Measurements from ENCODE around the gene TXNRD3. TPM values are rescaled to one million over a fixed set of nuclear protein-coding genes. Genes with fewer than 3 reads are reported as not detected.
"Not testable (repeated sequence)": the region's sequence is repeated elsewhere in the genome, so short reads cannot be mapped to it uniquely, and the experiment has no call there.

The TXNRD3 gene
- polyA plus RNA-seq, 1 donor, result 8.6 TPM

DNA sequence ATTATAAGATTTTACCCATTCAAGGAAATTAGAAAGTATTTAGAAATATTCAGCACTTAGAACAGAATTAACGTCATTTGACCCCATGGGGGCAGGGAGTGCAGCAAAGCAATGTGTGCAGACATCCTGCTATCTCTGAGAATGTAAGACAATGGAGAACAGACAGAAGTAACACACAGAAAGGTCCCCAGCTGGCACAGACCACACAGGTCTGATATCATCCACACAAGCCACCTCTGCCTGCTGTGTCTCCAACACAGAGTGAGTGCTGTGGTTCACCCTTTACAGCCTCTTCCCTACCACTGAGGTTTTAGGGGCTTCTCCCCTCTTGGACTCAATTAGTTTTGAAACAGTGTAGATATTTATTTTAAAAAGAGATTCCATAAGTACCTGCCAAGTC is 16.1 kb downstream of the TXNRD3 start:
- DNase-seq, result no peak

DNA sequence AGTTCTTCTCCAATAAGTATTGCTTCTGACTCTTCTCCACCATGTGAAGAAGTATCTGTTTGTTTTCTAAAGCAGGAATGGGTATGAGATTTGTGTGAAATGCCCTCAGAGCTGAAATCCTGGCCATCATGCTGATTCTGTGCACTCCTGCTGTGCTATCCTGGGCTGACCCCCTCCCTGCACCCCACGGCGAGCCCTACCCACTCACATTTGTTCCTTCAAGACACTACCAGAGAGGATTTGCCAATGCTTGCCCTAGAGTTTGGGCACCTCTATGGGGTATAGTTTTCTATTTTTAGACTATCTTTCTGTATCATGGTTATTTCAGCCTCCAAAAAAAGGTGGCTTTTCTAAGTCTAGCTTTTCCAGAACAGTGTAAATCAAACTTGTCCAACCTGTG is 18.5 kb downstream of the TXNRD3 start:
- no peak for DNase-seq

DNA sequence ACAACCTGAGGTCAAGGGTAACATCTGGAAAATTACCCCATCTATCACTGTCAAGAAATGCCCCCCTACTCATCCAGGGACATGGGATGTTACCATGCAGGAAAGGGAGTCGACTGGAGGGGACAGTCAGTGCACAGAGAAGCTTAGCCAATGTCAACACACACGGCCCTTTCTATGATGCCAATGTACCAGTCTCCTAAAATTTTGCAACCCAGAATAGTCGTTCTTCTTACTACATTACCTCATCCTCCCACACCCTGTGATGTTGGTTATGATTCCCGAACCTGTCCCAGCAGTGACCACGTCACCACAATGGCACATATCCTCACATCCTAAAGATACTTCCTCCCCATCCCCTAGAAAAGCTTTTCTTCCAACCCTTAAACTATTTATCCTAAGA is 20.1 kb downstream of the TXNRD3 start:
- no peak for DNase-seq

DNA sequence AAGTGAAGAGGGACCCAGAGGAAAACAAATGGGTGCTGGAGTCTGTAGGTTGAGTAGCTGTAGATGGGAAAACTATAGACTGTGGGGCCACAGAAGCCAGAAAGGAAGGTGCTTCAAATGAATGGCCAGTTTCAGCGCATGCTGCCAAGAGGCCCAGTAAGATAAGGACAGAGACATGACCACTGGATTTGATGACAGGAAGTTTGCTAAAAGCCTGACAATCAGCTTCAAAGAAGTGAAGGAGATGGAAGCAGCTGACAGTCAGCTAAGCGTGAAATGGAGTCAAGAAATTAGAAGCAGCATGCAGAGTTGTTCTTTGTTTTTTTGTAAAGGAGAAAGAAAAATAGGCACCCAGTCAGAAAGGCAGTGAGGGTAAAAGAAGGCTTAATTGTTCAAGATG is 24.9 kb downstream of the TXNRD3 start:
- no peak for DNase-seq

DNA sequence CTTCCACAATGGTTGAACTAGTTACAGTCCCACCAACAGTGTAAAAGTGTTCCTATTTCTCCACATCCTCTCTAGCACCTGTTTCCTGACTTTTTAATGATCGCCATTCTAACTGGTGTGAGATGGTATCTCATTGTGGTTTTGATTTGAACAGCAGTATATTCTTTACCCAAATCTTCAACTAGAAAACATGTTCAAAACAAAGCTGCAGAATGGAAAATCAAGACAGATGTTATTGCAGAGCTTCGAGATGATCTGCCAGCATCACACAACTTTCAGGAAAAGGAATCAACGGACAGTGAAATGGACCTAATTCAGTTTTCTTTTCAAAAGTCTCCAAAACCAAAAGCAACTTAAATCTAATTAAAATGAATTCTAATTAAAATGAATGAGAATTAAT is 29.2 kb downstream of the TXNRD3 start:
- not testable (repeated sequence) for DNase-seq

DNA sequence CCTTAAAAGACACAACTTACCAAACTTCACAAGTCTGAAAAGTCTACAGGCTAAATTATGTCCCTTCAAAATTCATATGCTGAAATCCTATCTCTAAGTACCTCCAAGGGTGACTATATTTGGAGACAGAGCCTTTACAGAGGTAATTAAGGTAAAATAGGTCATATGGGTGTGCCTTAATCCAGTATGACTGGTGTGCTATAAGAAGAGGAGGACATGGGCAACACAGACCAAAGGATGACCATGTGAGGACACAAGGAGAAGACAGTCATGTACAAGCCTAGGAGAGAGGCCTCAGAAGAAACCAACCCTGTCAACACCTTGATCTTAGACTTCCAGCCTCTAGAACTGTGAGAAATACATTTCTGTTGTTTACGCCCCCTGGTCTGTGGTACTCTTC is 32.2 kb downstream of the TXNRD3 start:
- DNase-seq, result no peak

DNA sequence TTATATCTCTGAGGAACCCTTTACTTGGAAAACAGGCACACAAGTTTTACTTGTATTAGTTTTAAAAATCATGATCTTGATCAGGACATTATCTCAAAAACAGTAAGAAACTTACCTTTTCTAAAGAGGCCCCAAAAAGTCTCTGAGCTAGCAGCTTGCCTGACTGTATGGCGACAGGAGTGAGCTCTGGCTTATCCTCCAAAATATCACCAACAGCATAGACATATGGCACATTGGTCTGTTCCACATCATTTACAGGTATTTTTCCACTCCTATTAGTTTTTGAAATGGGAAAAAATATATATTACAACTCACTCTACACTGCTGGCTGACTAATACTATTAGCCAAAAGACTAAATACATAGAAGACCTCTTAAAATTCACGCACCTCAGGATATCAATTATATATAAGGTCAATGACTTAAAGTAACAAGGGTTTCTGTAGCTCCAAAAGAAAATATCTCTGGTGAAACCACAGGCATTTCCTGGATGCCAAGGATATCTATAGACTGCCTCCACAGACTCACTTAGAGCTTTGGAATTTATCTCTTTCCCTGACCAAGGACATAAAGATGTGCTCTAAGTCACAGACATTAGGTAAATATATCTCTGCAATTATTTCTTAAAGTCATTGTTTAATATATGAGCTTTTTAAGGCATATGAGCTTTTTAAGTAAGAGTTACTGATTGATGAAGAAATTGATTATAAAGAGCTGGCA is 33.1 kb downstream of the TXNRD3 start:
- DNase-seq, result no peak

DNA sequence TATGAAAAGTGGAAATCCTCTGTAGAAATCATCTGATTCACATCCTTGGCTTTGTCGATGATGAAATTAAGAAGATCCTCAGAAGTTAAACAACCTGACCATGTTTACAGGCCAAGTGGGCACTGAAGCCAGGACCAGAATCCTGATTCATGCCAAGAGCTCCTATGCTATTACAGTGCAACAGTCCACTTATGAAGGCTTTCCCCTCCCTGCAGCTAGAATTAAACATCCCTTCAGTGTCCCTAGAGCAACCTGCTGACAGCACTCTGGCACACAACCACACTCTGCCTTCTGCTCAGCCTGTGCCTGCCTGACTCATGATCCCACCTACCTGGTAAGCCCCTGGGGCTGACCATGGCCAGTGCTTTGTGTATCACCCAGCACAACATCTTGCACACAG is 33.8 kb downstream of the TXNRD3 start:
- no peak for DNase-seq

DNA sequence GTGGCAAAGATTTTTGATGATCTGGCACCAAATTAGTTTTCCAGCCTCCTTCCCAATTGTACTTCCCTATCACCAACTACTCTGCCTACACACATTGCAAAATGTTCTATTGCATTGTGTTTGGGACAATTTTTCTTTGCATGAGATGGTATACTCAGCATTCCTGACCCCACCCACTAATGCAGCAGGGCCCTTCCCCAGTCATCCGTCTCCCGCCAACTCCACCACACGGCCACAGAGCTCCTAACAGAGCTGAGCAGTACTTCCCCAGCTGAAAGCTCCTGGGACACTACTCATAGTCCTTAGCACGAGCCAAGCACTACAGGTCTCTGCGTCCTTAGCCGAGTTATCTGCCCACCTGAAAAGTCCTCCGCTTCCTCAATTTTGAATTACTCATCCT is 34.2 kb downstream of the TXNRD3 start:
- DNase-seq, result no peak

DNA sequence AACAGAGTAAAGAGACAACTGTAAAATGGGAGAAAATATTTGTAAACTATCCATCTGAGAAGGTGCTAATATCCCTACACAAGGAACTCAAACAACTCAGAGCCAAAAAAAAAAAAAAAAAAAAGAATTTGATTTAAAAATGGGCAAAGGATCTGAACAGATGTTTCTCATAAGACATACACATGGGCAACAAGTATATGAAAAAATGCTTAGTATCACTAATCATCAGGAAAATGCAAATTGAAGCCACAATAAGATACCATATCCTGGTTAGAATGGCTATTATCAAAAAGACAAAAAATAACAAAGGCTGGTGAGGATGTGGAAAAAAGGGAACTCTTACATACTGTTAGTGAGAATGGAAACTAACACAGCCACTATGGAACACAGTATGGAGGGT is 36.2 kb downstream of the TXNRD3 start:
- DNase-seq, result no peak

DNA sequence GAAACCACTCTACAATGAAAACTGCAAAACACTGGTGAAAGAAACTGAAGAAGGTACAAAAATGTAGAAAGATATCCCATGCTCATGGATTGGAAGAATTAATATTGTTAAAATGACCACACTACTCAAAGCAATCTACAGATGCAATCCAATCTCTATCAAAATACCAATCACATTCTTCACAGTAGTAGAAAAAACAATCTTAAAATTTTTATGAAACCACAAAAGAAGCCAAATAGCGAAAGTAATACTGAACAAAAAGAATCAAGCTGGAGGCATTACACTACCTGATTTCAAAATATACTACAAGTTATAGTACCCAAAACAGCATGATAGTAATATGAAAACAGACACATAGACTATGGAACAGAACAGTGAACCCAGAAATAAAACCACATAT is 36.9 kb downstream of the TXNRD3 start:
- DNase-seq, result no peak

DNA sequence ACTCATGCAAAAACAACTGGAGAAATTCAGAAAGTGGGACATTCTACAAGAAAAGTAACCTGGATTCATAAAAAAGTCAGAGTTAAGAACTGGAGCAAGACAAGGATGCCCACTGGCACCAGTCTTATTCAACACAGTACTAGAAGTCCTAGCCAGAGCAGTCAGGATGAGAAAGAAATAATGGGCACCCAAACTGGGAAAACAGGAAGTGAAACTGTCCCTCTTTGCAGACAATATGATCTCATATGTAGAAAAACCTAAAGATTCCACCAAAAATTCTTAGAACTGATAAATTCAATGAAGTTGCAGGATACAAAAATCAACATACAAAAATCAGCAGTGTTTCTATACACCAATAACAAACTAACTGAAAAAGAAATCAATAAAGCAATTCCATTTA is 37.4 kb downstream of the TXNRD3 start:
- no peak for DNase-seq

DNA sequence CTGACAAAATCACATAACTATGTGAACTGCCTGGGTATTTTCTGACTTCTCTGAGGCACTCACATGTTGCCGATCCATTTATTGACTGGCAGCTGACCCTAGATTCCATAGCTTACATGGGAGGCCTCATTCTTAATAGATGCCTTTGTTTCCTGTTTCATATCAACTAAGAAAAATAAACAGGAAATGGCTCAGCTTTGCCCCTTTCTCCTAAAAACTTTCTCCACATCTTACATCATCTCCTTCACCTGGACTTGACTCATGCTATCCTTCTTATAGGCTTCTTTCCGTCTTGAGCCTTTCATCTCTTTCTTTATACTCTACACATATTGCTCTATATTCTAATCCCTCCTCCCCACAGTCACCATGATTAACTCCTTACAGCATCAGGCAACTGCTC is 38.0 kb downstream of the TXNRD3 start:
- no peak for DNase-seq

DNA sequence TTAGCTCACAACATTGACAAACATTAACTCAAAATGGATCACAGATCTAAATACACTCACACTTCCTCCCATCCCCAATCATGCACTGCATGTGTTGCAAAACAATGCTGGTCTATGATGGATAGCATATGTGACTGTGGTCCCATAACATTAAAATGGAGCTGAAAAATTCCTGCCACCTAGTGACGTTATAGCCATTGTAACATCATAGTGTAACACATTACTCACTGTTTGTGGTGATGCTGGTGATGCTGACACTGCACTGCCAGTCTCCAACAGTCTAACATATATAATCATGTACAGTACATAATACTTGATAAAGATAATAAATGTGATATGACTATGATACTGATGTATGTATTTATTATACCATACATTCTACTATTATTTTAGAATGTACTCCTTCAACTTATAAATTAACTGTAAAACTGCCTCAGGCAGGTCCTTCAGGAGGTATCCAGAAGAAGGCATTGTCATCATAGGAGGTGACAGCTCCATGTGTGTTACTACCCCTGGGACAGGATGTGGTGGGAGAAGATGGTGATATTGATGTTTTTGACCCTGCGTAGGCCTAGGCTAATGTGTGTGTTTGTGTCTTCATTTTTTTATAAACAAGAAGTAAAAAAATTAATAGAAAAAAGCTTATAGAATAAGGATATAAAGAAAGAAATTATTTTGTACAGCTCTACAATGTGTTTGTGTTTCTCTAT is 41.3 kb downstream of the TXNRD3 start:
- DNase-seq, result no peak

DNA sequence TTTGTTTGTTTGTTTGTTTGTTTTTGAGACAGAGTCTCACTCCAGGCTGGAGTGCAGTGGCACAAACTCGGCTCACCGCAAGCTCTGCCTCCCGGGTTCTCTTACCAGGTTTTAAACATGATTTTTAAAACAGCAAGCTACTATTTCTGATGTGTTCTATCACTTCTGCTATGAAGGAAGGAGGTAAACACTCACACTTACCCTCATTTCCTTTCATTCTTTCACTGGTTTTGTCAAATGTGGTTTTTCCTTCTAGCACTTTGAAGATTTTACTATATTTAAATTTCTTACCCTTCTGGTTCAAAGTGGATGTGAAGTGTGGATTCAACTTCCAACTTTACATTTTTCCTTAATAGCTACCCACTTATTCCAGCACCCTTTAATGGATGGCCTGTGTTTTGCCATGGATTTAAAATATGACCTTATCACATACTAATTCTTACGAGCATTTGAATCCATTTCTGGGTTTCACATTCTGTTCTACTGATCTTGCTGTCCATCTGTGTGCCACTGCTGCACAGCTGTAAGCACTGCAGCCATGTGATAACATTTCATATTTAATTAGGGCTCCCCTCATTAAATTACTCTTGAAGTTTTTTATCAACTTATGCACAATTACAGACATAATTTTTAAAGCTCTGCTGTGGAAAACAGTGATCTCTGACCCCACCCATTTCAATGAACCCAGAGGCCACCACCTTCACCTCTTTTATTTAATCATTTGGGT is 42.3 kb downstream of the TXNRD3 start:
- DNase-seq, result no peak

DNA sequence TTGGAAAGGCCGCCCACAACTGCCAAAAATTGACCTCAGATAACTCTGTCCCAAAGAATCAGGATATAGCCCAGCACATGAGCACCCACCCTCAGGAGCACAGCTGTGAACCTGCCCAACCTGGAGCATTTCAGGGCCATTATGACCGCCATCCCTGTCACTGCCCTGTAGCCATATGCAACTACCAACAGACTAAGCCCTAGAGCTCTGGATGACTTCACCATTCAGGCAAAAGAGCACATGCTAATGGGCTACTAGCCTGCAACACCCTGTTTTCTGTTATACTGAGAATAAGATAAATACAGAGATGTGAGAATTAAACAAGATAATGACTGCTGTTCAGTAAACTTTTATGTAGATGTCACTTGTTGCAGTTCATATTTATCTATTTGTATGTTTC is 45.0 kb downstream of the TXNRD3 start:
- no peak for DNase-seq

DNA sequence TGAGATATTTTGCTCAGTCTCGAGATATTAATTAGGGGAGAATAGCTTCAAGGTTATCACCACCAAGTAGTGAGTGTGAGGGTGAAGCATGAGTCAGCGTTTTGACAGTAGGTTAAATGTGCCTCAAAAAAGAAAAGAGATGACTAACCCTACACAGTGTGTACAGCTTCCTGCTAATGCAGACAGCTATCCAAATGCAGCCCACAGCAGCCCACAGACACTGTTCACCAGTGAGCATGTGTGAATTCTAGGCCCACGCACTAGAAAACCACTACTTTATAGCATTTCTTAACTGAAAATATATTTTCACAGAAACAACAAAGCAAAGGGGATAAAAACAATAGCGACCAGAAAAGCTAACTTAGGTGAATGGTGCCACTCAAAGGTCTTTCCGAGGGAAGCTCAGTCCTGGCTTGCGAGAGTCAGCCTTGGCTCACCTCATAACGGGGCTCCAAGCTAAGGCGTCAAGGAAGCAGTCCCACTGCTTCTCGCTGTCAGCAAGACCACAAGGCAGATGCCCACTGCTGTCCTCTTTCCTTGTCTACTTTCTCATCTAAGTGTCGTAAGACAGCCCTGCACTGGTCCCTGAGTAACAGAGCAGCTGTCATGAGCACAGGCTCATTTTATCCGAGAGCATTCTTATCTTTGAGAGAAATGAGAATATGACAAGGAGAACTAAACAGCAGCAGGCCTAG is 47.6 kb downstream of the TXNRD3 start:
- DNase-seq, result no peak

DNA sequence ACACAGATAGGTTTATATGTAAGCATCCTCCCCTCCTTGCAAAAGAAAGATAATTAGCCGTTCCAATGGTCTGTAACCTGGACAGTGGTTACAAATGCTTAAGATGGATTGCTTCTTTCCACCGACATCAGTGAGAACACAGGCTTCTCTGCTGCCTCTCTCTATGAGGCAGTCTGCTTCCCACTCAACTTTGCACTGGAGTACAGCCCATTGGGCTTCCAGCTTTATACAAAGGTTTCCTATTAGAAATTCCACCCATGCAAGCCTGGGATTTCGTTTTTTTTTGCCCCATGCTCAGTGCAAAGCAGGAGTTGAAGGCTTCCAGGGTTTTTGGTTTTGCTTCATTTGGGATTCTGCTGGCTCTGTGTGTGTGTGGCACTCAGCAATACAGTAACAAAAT is 48.9 kb downstream of the TXNRD3 start:
- DNase-seq, result no peak

DNA sequence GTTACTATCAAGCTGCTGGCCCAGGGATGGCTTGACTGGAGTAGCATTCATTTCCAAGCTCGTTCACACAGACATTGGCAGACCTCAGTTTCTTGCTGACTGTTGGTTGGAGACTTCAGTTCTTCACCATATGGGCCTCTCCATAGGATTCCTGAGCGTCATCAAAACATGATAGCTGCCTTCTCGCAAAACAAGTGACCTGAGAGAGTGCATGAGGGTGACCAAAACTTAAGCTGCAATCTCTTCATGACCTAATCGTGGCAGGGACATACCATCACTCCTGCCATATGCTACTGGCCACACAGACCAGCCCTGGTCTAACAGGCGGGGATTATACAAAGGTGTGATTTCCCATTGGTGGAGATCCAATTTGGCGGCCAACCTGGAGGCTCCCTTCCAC is 50.2 kb downstream of the TXNRD3 start:
- no peak for DNase-seq

DNA sequence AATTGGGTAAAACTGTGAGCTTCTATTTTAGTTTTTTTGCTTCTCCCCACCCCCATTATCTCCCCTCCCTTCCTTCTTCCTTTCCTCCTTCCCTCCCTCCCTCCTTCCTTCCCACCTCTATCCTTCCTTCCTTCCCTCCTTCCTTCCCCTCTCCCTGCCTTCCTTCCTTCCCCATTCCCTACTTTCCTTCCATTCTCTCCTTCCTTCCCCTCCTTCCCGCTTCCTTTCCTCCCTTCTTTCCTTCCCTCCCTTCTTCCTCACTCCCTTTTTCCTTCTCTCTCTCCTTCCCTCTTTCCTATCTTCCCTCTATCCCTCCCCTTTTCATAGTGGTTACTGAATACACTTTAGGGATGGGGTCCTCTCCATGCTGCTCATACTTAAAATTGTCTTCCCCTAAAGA is 55.8 kb downstream of the TXNRD3 start:
- no peak for DNase-seq

DNA sequence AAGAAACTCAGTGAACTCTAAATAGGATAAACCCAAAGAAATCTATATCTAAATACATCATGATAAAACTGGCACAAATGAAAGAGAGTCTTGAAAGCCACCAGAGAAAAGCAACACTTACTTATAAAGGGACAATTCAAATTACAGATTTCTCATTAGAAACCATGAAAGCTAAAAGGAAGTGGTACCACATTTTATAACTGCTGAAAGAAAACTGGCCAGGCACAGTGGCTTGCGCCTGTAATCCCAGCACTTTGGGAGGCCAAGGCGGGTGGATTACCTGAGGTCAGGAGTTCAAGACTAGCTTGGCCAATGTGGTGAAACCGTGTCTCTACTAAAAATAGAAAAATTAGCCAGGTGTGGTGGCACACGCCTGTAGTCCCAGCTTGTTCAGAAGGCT is 59.4 kb downstream of the TXNRD3 start:
- not testable (repeated sequence) for DNase-seq

DNA sequence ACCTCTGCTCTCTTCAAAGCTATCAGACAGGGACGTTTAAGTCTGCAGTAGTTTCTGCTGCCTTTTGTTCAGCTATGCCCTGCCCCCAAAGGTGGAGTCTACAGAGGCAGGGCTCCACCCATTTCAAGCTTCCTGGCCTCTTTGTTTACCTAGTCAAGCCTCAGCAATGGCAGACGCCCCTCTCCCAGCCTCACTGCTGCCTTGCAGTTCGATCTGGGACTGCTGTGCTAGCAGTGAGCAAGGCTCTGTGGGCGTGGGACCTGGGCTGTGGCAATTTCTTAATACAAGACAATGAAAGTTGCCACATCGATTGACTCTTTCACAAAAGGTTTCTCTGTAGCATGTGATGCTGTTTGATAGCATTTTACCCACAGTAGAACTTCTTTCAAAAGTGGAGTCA is 63.4 kb downstream of the TXNRD3 start:
- DNase-seq, result not testable (repeated sequence)

DNA sequence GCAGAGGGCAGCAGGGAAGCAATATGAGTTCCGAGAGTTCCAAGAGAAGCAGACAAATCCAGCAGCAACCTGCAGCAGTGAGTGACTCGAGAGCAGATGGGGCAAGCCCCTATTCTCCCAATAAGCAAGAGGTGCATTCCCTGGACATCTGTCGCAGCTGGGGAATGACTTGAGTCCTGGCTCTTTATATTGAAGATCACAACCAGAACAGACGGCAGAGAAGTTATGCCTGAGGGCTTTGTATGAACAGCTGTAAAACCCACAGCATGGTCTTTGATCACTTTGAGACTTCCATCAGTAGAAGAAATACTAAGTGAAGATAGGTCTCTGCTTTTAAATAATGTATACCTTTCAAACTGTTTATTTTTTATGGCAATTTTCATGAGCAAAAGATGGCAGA is 72.6 kb downstream of the TXNRD3 start:
- no peak for DNase-seq
